SK-MEL-5 (cell line): ENCODE data around the gene PLXDC2. TPM values are rescaled to one million over a fixed set of nuclear protein-coding genes. Genes with fewer than 3 reads are reported as not detected.
"Not testable (repeated sequence)": the region's sequence is repeated elsewhere in the genome, so short reads cannot be mapped to it uniquely, and the experiment has no call there.

Source experiments
- DNase-seq: peaks from one replicate; pipeline ENCODE4 v3.0.0-alpha.2; 2016; ENCODE audit warnings: low read depth, low spot score
- in situ Hi-C: cut with HindIII; loops from 2 replicates; pipeline ENCODE4 v1.10.0; 2016; ENCODE audit warnings: low sequenced_read_pairs, high pct_unique_total_duplicates, low pct_unique_long_range_greater_than_20kb
- total RNA-seq: library from RNA; depleted of rRNA; stranded (reverse); fragments of >200 nt; shearing (Covaris generic); gene quantifications from 2 replicates; pipeline ENCODE4 v1.2.3, GENCODE V29; 2014

Gene PLXDC2
- total RNA-seq, 1 experiment from 2014 or later: 0.03 TPM

DNA sequence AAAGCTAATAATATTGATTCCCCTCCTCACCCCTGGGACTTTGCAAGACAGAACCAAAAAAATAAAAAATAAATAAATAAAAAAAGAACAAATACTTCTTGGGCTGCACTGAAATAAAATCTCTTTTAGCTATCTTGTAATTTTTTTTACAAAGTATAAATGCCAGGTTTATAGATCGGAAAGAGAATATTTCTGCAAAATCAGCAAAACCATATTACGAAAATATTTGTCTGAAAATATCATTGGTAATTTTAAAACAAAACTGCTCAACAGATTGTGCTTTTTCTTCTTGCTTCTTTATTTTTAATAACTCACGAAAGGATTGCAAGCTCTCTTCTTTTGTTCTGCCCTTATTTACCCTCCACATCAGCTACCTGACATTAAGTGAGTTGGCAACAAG lies 213.3 kb downstream of the PLXDC2 start:
- DNase-seq: no peak
- in situ Hi-C loops: no loop called here

DNA sequence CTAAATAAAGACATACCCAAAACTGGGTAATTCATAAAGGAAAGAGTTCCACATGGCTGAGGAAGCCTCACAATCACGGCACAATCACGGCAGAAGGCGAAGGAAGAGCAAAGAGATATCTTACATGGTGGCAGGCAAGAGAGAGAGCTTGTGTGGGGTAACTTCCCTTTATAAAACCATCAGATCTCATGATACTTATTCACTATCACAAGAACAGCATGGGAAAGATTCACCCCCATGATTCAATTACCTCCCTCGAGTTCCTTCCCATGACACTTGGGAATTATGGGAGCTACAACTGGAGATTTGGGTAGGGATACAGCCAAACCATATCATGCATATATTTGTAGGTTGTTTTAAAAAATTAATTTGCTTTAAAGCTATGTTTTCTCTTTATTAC lies 217.2 kb downstream of the PLXDC2 start:
- DNase-seq: no peak
- in situ Hi-C loops: no loop called here

DNA sequence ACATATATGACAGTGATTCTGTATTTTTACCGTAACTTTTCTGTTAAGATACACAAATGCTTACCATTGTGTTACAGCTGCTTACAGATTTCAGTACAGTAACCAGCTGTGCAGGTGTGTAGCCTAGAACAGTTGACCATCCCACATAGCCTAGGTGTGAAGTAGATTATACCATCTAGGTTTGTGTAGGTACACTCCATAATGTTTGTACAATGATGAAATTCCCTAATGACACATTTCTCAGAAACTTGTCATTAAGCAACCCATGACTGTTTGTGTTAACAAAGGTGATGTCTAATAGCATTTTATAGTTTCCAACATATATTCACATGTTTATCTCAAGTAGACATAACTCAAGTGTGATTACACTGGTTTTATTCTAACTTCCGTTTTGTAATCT lies 218.5 kb downstream of the PLXDC2 start:
- no peak for DNase-seq
- in situ Hi-C loops: no loop called here

DNA sequence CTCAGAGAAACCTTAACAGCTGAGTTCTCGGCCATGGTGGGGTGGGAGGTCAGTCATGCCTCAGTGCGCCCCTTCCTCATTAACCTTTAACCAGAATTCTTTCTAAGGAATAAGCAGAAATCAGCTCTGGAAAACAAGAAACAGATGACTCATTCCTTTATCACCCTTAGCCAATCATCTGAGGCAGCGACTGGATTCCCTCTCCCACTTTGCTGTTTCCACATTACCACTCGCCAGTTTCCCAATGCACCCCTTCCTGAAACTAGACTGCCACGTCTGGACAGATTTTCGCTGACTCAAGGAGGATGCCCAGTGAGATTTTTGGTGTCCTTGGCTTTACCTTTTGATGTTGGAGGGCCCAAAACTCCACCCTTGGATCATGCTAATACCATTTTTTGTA lies 223.8 kb downstream of the PLXDC2 start:
- no peak for DNase-seq
- in situ Hi-C loops: no loop called here

DNA sequence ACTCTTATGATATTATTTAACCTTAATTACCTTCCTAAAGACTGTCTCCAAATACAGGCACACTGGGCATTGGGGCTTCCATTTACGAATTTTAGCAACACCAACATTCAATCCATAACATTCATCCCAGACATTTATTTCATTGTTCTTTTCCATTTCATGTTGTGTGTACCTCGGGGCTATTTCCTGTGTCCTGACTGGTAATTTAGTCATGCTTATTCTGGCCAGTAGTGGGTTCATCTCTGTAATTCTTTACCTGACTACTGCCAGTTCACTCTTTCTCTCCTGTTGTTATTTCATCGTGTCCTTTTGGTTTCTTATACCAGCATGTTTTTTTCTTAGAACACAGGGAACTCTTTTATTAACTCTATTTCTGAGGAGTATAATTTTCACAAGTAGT lies 225.7 kb downstream of the PLXDC2 start:
- no peak for DNase-seq
- in situ Hi-C loops: no loop called here

DNA sequence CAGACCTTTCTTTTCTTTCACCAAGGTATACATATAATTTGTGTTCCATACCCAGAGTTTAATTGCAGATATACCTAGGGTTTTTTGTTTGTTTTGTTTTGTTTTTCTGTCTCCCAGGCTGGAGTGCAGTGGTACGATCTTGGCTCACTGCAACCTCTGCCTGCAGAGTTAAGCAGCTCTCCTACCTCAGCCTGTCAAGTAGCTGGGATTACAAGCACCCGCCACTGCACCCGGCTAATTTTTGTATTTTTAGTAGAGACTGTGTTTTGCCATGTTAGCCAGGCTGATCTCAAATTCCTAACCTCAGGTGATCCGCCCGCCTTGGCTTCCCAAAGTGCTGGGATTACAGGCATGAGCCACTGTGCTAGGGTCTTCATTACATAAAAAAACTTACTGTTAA lies 228.9 kb downstream of the PLXDC2 start:
- DNase-seq, in situ Hi-C loops: not testable (repeated sequence)

DNA sequence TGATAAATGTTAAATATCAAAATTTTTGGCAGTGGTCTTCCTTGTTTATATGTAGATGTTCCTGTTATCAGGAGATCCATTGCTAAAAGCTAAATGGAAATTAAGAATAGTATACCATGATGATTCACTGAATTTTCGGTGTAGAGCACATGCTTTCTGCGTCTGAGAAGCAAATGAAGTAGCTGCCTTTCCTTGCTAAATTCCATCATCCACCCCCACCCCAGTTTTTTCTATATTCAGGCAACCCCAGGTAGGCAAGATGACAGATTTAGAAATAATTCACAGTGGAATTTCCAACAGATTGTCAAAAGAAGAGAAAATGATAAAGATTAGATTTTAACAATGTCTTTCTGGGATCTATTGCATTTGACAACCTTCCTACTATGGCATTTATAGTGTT lies 231.9 kb downstream of the PLXDC2 start:
- no peak for DNase-seq
- in situ Hi-C loops: no loop called here

DNA sequence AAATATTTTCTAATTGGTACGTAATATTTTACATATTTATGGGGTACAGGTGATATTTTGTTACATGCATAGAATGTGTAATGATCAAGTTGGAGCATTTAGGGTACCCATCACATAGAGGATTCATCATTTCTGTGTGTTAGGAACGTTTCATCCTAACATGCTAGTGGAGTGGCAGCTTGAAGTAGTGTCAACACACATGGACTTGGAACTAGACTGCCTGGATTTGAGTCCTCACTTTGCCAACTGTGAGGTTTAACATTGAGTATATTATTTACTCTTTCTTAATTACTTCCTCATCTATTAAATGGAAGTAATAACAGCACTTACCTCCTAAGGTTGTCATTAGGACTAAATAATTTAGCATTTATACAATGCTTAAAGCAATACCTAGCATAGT lies 241.9 kb downstream of the PLXDC2 start:
- in situ Hi-C loops: no loop called here
- no peak for DNase-seq

DNA sequence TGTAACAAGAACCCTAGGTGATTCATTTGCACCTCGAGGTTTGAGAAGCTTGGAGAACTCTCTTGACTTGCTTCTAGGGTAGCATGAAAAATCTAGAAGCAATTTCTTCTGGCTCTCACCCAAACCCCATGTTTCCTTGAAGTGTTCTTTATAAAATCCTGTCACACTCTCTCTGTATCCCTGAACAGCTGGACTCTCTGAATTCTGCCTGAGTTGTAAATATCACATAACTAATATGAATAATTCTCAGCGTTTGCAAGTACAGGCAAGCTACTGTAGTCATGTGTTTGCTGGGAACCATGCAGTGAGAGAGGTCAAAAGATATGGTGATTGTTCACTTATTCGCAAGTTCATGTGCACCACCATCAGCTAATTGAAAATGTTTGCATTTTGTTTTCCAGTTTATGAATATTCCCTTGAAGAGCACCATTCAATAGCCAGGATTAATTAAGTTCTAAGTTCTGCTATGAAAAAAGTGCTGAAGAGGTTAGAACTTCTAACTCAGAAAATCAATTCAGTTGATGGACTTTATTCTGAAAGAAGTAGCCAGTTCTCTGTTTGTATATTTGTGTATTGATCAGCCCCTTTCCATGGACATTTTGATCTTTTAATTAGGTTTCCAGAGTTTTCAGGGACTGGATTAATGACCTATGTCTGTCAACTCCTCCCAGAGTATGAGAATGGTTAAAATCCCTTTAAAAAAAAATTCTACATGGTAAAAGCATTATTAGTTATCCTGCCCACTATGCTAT lies 243.0 kb downstream of the PLXDC2 start:
- in situ Hi-C loops: no loop called here
- no peak for DNase-seq

DNA sequence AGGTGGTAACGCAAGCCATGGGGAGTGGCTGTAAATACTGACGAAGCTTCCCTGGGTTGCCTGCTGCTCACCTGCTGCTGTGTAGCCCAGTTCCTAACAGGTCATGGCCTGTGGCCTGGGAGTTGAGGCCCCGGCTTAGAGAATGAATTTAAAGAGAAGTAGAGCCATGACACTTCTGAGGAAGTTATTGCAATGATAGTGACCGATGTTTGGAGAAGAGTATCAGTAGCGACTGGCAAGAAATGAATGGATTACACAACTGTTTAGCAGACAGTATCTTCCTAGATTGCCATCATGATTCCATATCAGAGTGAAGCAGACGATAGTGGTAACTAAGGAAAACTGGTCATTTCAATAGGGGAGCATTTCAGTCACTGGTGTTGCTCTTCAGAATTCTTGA lies 249.6 kb downstream of the PLXDC2 start:
- in situ Hi-C loops: no loop called here
- no peak for DNase-seq

DNA sequence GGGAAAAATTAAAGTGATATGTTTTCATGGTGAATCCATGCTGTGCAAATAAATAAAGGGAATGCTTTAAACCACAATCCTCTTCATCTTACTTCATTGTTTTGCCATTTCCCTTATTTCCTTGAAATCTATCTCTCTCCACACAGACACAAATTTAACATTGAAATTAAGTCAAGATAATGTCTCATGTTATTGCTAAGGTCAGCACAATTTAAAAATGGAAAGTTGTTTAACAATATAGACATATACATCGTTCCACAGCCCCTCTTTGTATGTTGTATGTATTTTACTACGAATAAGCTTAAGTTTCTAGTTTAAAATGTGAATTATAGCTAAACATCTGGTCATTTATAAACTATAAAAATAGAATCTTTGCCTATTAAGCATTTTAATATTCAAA lies 256.9 kb downstream of the PLXDC2 start:
- in situ Hi-C loops: no loop called here

DNA sequence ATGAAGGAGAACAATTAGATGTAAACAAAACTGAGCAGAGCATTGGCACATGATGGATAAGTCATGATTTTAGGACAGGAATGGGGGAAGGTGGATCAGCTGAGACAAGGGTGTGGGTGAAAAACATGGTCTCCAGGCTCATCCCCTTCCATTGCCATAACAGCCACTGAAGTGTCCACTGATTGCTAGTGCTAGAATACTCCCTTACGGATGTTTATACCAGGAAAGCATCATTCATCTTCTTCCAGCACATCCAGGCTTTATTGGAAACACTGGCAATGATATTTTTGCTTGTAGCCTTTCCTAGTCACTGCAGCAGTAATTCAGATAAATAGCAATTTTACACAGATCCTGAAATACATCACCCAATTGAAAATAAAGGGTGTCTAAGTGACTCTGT lies 259.5 kb downstream of the PLXDC2 start:
- no peak for DNase-seq
- in situ Hi-C loops: no loop called here

More for the DNA sequence above, 256.9 kb downstream of the PLXDC2 start:
- no peak for DNase-seq

DNA sequence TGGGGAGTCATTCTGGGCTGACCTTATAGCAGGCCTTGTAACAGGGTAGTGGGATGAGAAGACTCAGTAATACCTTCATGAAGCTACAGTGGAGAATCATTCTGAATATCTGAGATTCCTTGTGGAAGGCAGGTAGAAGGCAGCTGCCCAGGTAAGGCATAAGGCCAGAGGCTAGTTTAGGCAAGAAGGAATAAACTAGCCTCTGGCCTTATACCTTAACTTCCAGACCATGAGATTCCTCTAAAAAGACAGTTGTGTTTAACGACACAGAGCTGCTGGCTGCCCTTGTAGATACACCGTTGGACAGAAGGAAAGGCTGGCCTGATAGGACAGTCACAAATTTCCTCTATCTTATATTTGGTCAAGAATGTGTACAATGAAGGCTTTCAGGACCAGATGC lies 268.2 kb downstream of the PLXDC2 start:
- in situ Hi-C loops: no loop called here
- no peak for DNase-seq

DNA sequence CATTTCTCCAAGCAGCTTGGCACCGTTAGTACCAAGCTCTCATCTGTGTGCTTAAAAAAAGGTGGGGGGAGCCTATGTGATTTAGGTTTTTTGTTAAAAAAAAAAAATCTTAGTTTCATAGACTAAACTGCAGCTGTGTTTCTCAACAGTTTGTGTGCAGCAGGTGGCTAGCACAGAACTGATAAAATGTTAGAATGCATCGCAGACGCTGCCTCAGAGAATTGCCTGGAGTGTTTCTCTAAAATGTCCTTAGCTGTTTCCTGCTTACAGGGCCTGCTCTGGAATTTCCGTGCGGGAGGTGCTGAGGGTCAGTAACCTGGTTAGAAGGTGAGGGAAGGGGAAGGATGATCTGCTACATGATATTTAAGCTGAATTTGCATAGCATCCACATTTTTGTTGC lies 268.9 kb downstream of the PLXDC2 start:
- in situ Hi-C loops: no loop called here
- DNase-seq: no peak

DNA sequence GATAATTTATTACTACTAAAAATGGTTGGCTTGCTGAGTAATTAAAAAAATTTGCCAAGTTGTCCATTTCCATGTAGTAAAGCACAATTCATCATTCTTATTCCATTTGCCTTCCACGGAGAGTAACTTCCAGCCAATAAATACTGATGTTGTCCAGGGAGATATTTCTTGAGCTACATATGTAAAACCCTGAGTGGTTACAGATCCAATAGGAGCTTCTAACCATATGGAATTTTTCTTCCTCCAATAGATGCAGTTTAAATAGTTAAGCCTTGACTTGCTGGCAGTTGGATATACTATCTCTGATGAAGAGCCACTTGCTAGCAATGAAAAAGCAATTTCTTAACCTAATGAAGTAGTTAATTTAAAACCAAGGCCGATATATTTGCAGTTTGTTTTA lies 271.1 kb downstream of the PLXDC2 start:
- in situ Hi-C loops: no loop called here

DNA sequence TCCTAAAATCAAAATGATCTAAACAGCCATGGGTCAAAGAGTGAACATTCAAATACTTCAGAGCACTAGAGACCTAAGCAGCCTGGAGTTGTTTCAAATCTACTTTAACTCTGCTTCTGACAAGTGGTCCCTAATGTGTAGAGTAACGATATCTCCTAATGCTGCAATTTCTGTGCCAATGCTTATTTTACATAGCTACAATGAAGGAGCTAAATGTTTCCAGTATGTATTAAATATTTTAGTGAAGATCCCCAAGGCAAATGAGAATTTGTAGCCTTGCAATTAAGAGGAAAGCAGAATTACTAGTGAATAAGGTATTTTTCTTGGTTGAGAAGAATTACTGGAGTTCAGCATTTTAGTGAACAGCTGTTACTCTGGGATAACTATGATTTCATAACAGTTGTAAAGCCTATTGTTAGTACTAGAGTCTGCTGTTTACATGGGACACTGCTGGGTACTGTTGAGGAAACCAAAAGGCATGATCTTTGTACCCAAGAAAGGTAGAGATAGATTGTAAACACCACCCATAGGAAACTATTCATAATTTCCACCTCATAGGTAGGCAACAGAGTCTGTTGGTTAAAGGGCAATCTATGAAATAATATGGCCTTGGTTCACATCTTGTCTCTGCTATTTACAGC lies 271.9 kb downstream of the PLXDC2 start:
- in situ Hi-C loops: no loop called here
- no peak for DNase-seq

More for the DNA sequence above, 271.1 kb downstream of the PLXDC2 start:
- DNase-seq: no peak

DNA sequence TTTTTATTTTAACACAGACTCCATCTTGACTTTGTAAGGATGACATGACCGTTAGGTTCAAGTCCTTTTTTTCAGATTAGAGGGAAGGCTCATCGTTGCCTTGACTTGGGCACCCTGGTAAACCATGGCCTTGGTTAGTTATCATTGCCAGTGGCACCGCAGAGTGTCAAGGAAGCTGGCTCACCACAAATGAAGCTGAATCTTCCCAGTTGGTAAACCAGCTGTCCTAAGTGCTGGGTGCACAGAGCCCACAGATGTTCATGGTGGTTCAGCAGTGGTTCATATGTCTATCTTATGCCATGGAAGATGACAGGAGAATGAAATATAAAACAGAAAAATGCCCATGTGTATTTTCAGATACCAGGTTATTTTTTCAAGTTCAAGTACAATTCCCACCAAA lies 273.6 kb downstream of the PLXDC2 start:
- in situ Hi-C loops: no loop called here
- no peak for DNase-seq

DNA sequence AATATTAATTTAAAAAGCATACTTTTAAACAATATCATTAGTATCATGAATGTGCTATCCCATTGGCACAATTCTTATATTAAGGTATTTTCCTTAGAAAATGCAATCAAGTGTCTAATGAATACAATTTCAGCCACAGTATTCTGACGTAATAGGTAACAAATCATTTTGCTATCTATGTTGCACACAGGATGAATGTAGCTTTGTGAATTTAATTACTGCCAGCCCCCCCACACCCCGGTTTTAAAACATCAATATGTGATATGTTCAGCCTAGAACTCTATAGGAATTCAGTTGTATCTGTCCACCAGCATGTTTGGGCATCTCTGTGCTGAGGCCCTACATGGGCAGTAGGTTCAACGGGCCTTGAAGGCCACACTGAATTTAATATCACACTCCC lies 274.6 kb downstream of the PLXDC2 start:
- no peak for DNase-seq
- in situ Hi-C loops: no loop called here

DNA sequence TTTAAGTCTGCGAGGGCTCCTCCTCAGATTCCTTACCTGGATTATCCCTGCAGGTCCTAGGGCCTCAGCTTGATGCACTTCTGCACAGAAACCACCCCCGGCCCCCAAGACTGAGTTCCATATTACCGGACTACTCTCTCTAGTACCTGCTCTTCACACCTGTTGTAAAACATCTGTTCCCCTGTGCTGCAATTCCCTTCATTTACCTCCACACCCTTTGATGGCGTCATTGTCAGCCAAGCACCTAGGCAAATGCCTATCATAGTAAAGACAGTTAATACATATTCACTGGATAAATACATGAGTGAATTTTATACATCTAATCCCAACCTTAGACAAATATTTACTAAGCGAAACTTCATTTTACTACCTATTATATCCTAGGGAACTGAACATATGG lies 275.5 kb downstream of the PLXDC2 start:
- DNase-seq: no peak
- in situ Hi-C loops: no loop called here
